Activated CD4-positive, CD25-positive, alpha-beta regulatory T cell treated with anti-CD3 and anti-CD28 coated beads, Interleukin-2, amount 50 U/mL, for 16 hours (primary cell): Measurements from ENCODE around the gene AQP7.
"Not testable (repeated sequence)": the region's sequence is repeated elsewhere in the genome, so short reads cannot be mapped to it uniquely, and the experiment has no call there.

Source experiments
- DNase-seq: peaks from one replicate; pipeline ENCODE4 v3.0.0-alpha.2; 2020; ENCODE audit warnings: low read depth, low spot score

Gene AQP7

GRCh38 chr9:33395159-33395879, 7.0 kb downstream of the AQP7 start:
- DNase-seq, result not testable (repeated sequence)

- DNase-seq, result not testable (repeated sequence)
Observed at GRCh38 chr9:33393986-33394385, 8.4 kb downstream of the AQP7 start.

- no peak for DNase-seq
Observed at GRCh38 chr9:33393581-33393980, 8.8 kb downstream of the AQP7 start.

- not testable (repeated sequence) for DNase-seq
Observed at GRCh38 chr9:33392591-33393021, 9.8 kb downstream of the AQP7 start.

- not testable (repeated sequence) for DNase-seq
Observed at GRCh38 chr9:33391111-33391771, 11.1 kb downstream of the AQP7 start.

GRCh38 chr9:33388110-33388994, 14.0 kb downstream of the AQP7 start:
- DNase-seq, result no peak

- not testable (repeated sequence) for DNase-seq
Observed at GRCh38 chr9:33386998-33387397, 15.4 kb downstream of the AQP7 start.

- DNase-seq, result not testable (repeated sequence)
Observed at GRCh38 chr9:33386641-33386996, 15.7 kb downstream of the AQP7 start.

- not testable (repeated sequence) for DNase-seq
Observed at GRCh38 chr9:33385979-33386640, 16.3 kb downstream of the AQP7 start.

- DNase-seq, result not testable (repeated sequence)
Observed at GRCh38 chr9:33385536-33385935, 16.8 kb downstream of the AQP7 start.

GRCh38 chr9:33383396-33383795, 19.0 kb downstream of the AQP7 start:
- not testable (repeated sequence) for DNase-seq

GRCh38 chr9:33382397-33382796, 20.0 kb downstream of the AQP7 start:
- DNase-seq, result not testable (repeated sequence)

GRCh38 chr9:33381231-33381791, 21.1 kb downstream of the AQP7 start:
- DNase-seq, result no peak

GRCh38 chr9:33380390-33381094, 21.8 kb downstream of the AQP7 start:
- DNase-seq, result no peak

GRCh38 chr9:33379666-33380389, 22.5 kb downstream of the AQP7 start:
- no peak for DNase-seq

- no peak for DNase-seq
Observed at GRCh38 chr9:33378121-33378795, 24.1 kb downstream of the AQP7 start.

GRCh38 chr9:33377089-33377715, 25.2 kb downstream of the AQP7 start:
- DNase-seq, result no peak

- no peak for DNase-seq
Observed at GRCh38 chr9:33375841-33376321, 26.5 kb downstream of the AQP7 start.
